GM21576 (cell line): ENCODE measurements around the gene LAYN.
A peak's percentile ranks its signal among the peaks of the same experiment; 100 is the strongest.

Experiments
- ATAC-seq: cut with Tn5 transposase; IDR thresholded peaks from one replicate; pipeline ENCODE4 v1.9.1; 2021; ENCODE audit warnings: mild to moderate bottlenecking, moderate library complexity; ENCODE audit not compliant: unreplicated experiment

LAYN gene

GRCh38 chr11:111531136-111531535 is 9.4 kb upstream of the LAYN start:
- ATAC-seq: no peak

GRCh38 chr11:111531687-111532364 is 8.7 kb upstream of the LAYN start:
- ATAC-seq: peak; percentile 88

- ATAC-seq: no peak
Observed at GRCh38 chr11:111532365-111532709, 8.2 kb upstream of the LAYN start.

- ATAC-seq: no peak
Observed at GRCh38 chr11:111535281-111535680, 5.2 kb upstream of the LAYN start.

- no peak for ATAC-seq
Observed at GRCh38 chr11:111537336-111537860, 3.1 kb upstream of the LAYN start.

GRCh38 chr11:111538407-111539114 is 2.0 kb upstream of the LAYN start:
- no peak for ATAC-seq

GRCh38 chr11:111539426-111540113 is 950 bp upstream of the LAYN start:
- no peak for ATAC-seq

- ATAC-seq: no peak
Observed at GRCh38 chr11:111540937-111541253, 375 bp downstream of the LAYN start.

GRCh38 chr11:111541254-111542061 is 938 bp downstream of the LAYN start:
- no peak for ATAC-seq

GRCh38 chr11:111542606-111543275 is 2.2 kb downstream of the LAYN start:
- no peak for ATAC-seq

GRCh38 chr11:111548525-111548924 is 8.0 kb downstream of the LAYN start:
- no peak for ATAC-seq

GRCh38 chr11:111549196-111549868 is 8.8 kb downstream of the LAYN start:
- no peak for ATAC-seq

- no peak for ATAC-seq
Observed at GRCh38 chr11:111549869-111550203, 9.3 kb downstream of the LAYN start.

GRCh38 chr11:111550258-111550657 is 9.7 kb downstream of the LAYN start:
- ATAC-seq: no peak

GRCh38 chr11:111554532-111554931 is 14.0 kb downstream of the LAYN start:
- ATAC-seq: no peak

- no peak for ATAC-seq
Observed at GRCh38 chr11:111555255-111555654, 14.7 kb downstream of the LAYN start.

- no peak for ATAC-seq
Observed at GRCh38 chr11:111557425-111558111, 17.0 kb downstream of the LAYN start.

GRCh38 chr11:111559800-111560464 is 19.4 kb downstream of the LAYN start:
- no peak for ATAC-seq

- no peak for ATAC-seq
Observed at GRCh38 chr11:111560800-111561199, 20.3 kb downstream of the LAYN start.
